ENCODE measurements around the gene ZNF474. TPM values are rescaled to one million over a fixed set of nuclear protein-coding genes. Genes with fewer than 3 reads are reported as not detected.

Gene ZNF474
- total RNA-seq, 3 donors from 2014 or later = 0.33 to 0.48 (median 0.44) TPM

DNA sequence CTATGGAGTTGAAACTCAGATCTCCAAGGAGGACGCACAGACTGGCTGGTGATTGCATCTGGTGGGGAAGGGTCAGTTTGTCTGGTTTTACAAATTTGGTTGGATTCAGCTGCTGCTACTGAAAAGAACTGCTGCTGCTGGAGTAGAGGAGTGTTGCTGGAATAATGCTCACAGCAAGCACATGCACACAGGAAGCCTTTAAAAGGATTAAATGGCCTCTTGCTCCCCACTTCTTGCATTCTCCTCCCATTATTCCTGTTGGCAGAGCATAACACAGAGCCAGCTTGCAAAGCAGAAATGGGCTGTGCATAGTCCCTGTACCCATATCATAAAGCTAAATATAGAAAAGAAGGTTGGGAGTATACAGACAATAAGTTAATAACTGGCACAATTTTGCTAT is 16.6 kb downstream of the ZNF474 start:
- intact Hi-C loops (cut with DNase I; ENCODE audit: low total_unique reads) = no loop called here
- H3K36me3 ChIP-seq = no peaks in the 10 kb centered on the region
- no peak overlapping the region for H3K4me3 ChIP-seq
- no peaks in the 10 kb centered on the region for H3K4me1 ChIP-seq
- no peak overlapping the region for H3K27ac ChIP-seq
- DNase-seq (ENCODE audit: low spot score in 2 of 2) = no peak
- no peaks in the 10 kb centered on the region for H3K9me3 ChIP-seq
- H3K27me3 ChIP-seq = no peaks in the 10 kb centered on the region
- TF ChIP-seq CTCF (IDR thresholded peaks at IDR 0.05) = no peak
- no peak for TF ChIP-seq POLR2A (IDR thresholded peaks at IDR 0.05)
- TF ChIP-seq POLR2AphosphoS5 (IDR thresholded peaks at IDR 0.05) = no peak

DNA sequence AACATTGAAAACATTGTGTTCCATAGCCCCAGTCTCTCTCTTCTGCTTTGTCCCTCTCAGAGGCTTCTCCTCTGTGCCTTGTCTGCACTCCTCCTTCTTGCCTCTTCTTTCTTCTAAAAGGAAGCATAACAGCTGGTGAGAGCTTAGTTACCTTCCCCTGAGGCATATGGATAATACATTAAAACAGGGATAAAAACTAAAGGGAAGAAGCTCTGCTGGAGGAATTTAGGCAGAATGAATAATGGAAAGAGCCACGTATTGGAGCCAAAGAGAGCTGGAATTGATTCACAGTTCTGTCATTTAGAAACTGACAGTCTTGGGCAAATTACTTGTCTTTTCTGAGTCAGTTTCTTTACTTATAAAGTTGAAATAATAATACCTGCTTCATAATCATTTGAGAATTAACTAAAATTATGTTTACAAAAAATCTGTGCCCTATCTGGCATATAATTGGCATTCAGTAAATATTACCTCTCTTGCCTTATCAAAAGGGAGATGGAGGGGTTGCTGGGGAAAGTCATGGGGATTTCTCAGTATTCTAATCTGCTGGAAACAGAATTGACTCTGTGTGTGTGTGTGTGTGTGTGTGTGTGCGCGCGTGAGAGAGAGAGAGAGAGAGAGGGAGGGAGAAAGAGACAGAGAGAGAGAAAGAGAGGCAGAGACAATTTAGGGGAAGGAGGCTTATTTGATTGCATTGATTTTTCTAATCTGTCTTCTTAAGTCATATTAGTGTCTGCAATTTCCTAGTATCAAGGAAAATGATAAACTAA is 20.2 kb downstream of the ZNF474 start:
- Histone ChIP-seq H3K36me3 (no peaks in the 10 kb centered on the region), H3K27ac (no peak overlapping the region), H3K4me3 (no peak overlapping the region), H3K27me3 (no peaks in the 10 kb centered on the region), H3K9me3 (no peaks in the 10 kb centered on the region), H3K4me1 (no peaks in the 10 kb centered on the region)
- TF ChIP-seq POLR2AphosphoS5 (IDR thresholded peaks at IDR 0.05) (no peak), POLR2A (IDR thresholded peaks at IDR 0.05) (no peak), CTCF (IDR thresholded peaks at IDR 0.05) (no peak)
- no peak for DNase-seq (ENCODE audit: low spot score in 2 of 2)
- intact Hi-C loops (cut with DNase I; ENCODE audit: low total_unique reads) = no loop called here

GRCh38 chr5:122150215-122150614 is 20.9 kb downstream of the ZNF474 start:
- no peak for TF ChIP-seq CTCF (IDR thresholded peaks at IDR 0.05)
- TF ChIP-seq POLR2A (IDR thresholded peaks at IDR 0.05) = no peak
- TF ChIP-seq POLR2AphosphoS5 (IDR thresholded peaks at IDR 0.05) = no peak
- no peak for DNase-seq (ENCODE audit: low spot score in 2 of 2)
- Histone ChIP-seq H3K4me1 (no peaks in the 10 kb centered on the region), H3K36me3 (no peaks in the 10 kb centered on the region), H3K9me3 (no peaks in the 10 kb centered on the region), H3K4me3 (no peak overlapping the region), H3K27ac (no peak overlapping the region), H3K27me3 (no peaks in the 10 kb centered on the region)
- intact Hi-C loops (cut with DNase I; ENCODE audit: low total_unique reads) = no loop called here

DNA sequence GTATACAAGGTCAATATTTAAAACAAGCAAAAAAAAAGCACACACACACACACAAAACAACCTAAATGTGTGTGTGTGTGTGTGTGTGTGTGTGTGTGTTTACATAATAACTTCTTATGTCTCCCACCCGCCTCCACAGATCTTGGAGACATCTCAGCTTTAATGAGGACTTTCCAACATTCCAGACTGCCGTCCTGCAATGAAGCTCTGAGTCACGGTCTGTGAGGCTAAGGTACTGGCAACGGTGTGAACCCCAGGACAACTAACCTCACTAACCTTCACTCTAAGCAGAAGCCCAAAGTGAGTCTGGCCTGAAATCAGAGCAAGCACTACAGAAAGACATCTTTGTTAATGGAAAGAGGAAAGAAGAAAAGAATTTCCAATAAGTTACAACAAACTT is 22.3 kb downstream of the ZNF474 start:
- no peak overlapping the region for H3K27ac ChIP-seq
- no peaks in the 10 kb centered on the region for H3K27me3 ChIP-seq
- TF ChIP-seq POLR2AphosphoS5 (IDR thresholded peaks at IDR 0.05) (no peak), CTCF (IDR thresholded peaks at IDR 0.05) (no peak), POLR2A (IDR thresholded peaks at IDR 0.05) (no peak)
- H3K4me3 ChIP-seq = no peak overlapping the region
- no peaks in the 10 kb centered on the region for H3K36me3 ChIP-seq
- H3K4me1 ChIP-seq = no peaks in the 10 kb centered on the region
- DNase-seq (ENCODE audit: low spot score in 2 of 2) = no peak
- no peaks in the 10 kb centered on the region for H3K9me3 ChIP-seq
- intact Hi-C loops (cut with DNase I; ENCODE audit: low total_unique reads) = no loop called here

- no peak for TF ChIP-seq CTCF (IDR thresholded peaks at IDR 0.05)
- no peak for TF ChIP-seq POLR2A (IDR thresholded peaks at IDR 0.05)
- no peak for TF ChIP-seq POLR2AphosphoS5 (IDR thresholded peaks at IDR 0.05)
- Histone ChIP-seq H3K9me3 (no peaks in the 10 kb centered on the region), H3K27me3 (no peaks in the 10 kb centered on the region), H3K4me3 (no peak overlapping the region), H3K4me1 (no peaks in the 10 kb centered on the region), H3K27ac (no peak overlapping the region), H3K36me3 (no peaks in the 10 kb centered on the region)
- no peak for DNase-seq (ENCODE audit: low spot score in 2 of 2)
- intact Hi-C loops (cut with DNase I; ENCODE audit: low total_unique reads) = no loop called here
Measured at GRCh38 chr5:122152266-122152900, 23.0 kb downstream of the ZNF474 start.
